K562 (cell line): Measurements from ENCODE around the gene ARL8A. TPM values are rescaled to one million over a fixed set of nuclear protein-coding genes. Genes with fewer than 3 reads are reported as not detected.

ENCODE experiments used
- BHLHE40 ChIP-seq: IDR thresholded peaks from 2 replicates; pipeline ENCODE4 v1.6.1; 2011; ENCODE audit warnings: low read length, improper control_type of control experiment
- CHAMP1 ChIP-seq: fragments of 450-650 bp; IDR thresholded peaks from 2 replicates; pipeline ENCODE4 v1.6.1; 2016; ENCODE audit warnings: mild to moderate bottlenecking
- HMG20A ChIP-seq: fragments of 450-650 bp; formaldehyde crosslinking; conservative IDR thresholded peaks from 2 replicates; pipeline ENCODE4 v1.4.0; 2020; ENCODE audit warnings: mild to moderate bottlenecking, mixed read lengths
- JUN ChIP-seq, 2 experiments: sonication (generic) in 1 of 2; formaldehyde crosslinking in 1 of 2; IDR thresholded peaks; 2 replicates each; pipeline versions ENCODE4 v1.6.1 to v1.8.0; 2012 to 2022; ENCODE audit warnings: borderline replicate concordance in 2 of 2, mild to moderate bottlenecking in 2 of 2, improper control_type of control experiment in 1 of 2, low read depth in 1 of 2, low read length in 1 of 2, missing genetic modification reagents in 1 of 2
- NFE2 ChIP-seq: IDR thresholded peaks from 2 replicates; pipeline ENCODE4 v1.6.1; 2014; ENCODE audit warnings: antibody characterized with exemption, low read depth
- NR2C2 ChIP-seq, 2 experiments: fragments of 200-800 bp in 1 of 2; sonication (Bioruptor generic) in 1 of 2; sonication (generic) in 1 of 2; formaldehyde crosslinking in 1 of 2; IDR thresholded peaks; 2 replicates each; pipeline versions ENCODE4 v1.6.1 to v1.8.0; 2016 to 2022; ENCODE audit warnings: mild to moderate bottlenecking in 1 of 2, missing compliant biosample characterization in 1 of 2, missing genetic modification characterization in 1 of 2, missing genetic modification reagents in 1 of 2
- SIN3A ChIP-seq, 2 experiments: fragments of 150-350 bp in 1 of 2; IDR thresholded peaks; 2 replicates each; pipeline ENCODE4 v1.6.1; 2011 to 2016; ENCODE audit warnings: borderline replicate concordance in 2 of 2, low read depth in 2 of 2, low read length in 2 of 2, mild to moderate bottlenecking in 2 of 2, moderate library complexity in 2 of 2; ENCODE audit not compliant: control insufficient read depth in 1 of 2
- SMARCC2 ChIP-seq: fragments of 450-650 bp; IDR thresholded peaks from 2 replicates; pipeline ENCODE4 v1.6.1; 2017; ENCODE audit warnings: antibody characterized with exemption, moderate library complexity, mild to moderate bottlenecking, low read depth
- SMC3 ChIP-seq: conservative IDR thresholded peaks from 2 replicates; pipeline ENCODE4 v1.6.1; 2011; ENCODE audit warnings: low read depth, low read length, improper control_type of control experiment; ENCODE audit not compliant: insufficient read depth
- TCF7 ChIP-seq: sonication (generic); IDR thresholded peaks from 2 replicates; pipeline ENCODE4 v1.6.1; 2016; ENCODE audit warnings: antibody characterized with exemption, borderline replicate concordance
- XRCC3 ChIP-seq: fragments of 450-650 bp; IDR thresholded peaks from 2 replicates; pipeline ENCODE4 v1.6.1; 2017; ENCODE audit warnings: mild to moderate bottlenecking, moderate library complexity
- ZKSCAN1 ChIP-seq: fragments of 150-350 bp; IDR thresholded peaks from 2 replicates; pipeline ENCODE4 v1.6.1; 2016; ENCODE audit warnings: low read depth, low read length
- ZNF431 ChIP-seq: sonication (generic); formaldehyde crosslinking; IDR thresholded peaks from 2 replicates; pipeline ENCODE4 v1.8.0; 2022; ENCODE audit warnings: mild to moderate bottlenecking, missing genetic modification reagents
- ZNF445 ChIP-seq: fragments of 250-450 bp; sonication (Bioruptor Pico); IDR thresholded peaks from 2 replicates; pipeline ENCODE4 v1.4.0; 2020; ENCODE audit warnings: low read depth, mild to moderate bottlenecking, moderate library complexity
- polyA plus RNA-seq, 8 experiments: library from polyadenylated mRNA; depleted of rRNA in 4 of 8; stranded (reverse) in 5 of 8; unstranded in 3 of 8; fragments of >200 nt; fragmentation: Nextera tagmentation in 2 of 8; fragmentation: Illumina TruSeq in 1 of 8; extraction: Ambion mirVana in 2 of 8; extraction: Trizol in 1 of 8; gene quantifications; 2 replicates each; pipeline versions ENCODE4 v1.2.1 to v1.2.3, GENCODE V29; 2011 to 2014; ENCODE audit warnings: inconsistent platforms in 1 of 8, missing spikeins in 1 of 8
- total RNA-seq, 7 experiments: library from RNA; depleted of rRNA in 6 of 7; stranded (reverse); fragments of >200 nt in 6 of 7; fragmentation: Illumina TruSeq in 2 of 7; extraction: Trizol in 2 of 7; gene quantifications; 2 replicates each; pipeline versions ENCODE4 v1.2.1 to v1.2.3, GENCODE V29; 2011 to 2021; ENCODE audit warnings: low replicate concordance in 1 of 7
- TF ChIP-seq, protein P1 (sequence below): sonication (generic); formaldehyde crosslinking; IDR thresholded peaks from 2 replicates; pipeline ENCODE4 v1.8.1; 2023; ENCODE audit warnings: mild to moderate bottlenecking, missing genetic modification reagents
- TF ChIP-seq, protein P2 (sequence below): fragments of 250-450 bp; sonication (Bioruptor Pico); IDR thresholded peaks from 2 replicates; pipeline ENCODE4 v1.5.0; 2021
- TF ChIP-seq, protein P3 (sequence below): sonication (generic); formaldehyde crosslinking; IDR thresholded peaks from 2 replicates; pipeline ENCODE4 v1.8.0; 2022; ENCODE audit warnings: missing genetic modification reagents, mild to moderate bottlenecking, borderline replicate concordance

Gene ARL8A
- total and polyA plus RNA-seq, 9 of the 15 experiments (the other 6 are each of a cell fraction or from before 2014, with no cell fraction given) = 0.17 to 27.3 (median 15.6) TPM

DNA sequence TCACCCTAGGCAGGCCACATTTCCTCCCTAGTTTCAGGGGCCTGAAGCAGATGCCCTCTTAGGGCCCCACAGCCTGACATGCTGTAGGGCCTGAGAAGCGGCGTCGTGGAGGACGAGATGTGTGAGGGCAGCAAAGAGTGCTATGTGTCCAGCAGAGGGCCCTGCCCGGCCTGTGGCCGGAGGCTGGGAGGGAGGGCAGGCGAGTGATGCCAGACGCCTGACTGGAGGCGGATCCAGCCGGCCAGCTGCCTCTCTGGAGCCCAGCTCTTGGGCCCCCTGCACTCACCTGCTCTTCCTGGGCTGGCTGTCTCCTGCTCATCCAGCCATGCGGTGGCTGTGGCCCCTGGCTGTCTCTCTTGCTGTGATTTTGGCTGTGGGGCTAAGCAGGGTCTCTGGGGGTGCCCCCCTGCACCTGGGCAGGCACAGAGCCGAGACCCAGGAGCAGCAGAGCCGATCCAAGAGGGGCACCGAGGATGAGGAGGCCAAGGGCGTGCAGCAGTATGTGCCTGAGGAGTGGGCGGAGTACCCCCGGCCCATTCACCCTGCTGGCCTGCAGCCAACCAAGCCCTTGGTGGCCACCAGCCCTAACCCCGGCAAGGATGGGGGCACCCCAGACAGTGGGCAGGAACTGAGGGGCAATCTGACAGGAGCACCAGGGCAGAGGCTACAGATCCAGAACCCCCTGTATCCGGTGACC, 21.8 kb downstream of the ARL8A start, which contains the start of gene GPR37L1 (continued):
- TF ChIP-seq, protein P1, sequence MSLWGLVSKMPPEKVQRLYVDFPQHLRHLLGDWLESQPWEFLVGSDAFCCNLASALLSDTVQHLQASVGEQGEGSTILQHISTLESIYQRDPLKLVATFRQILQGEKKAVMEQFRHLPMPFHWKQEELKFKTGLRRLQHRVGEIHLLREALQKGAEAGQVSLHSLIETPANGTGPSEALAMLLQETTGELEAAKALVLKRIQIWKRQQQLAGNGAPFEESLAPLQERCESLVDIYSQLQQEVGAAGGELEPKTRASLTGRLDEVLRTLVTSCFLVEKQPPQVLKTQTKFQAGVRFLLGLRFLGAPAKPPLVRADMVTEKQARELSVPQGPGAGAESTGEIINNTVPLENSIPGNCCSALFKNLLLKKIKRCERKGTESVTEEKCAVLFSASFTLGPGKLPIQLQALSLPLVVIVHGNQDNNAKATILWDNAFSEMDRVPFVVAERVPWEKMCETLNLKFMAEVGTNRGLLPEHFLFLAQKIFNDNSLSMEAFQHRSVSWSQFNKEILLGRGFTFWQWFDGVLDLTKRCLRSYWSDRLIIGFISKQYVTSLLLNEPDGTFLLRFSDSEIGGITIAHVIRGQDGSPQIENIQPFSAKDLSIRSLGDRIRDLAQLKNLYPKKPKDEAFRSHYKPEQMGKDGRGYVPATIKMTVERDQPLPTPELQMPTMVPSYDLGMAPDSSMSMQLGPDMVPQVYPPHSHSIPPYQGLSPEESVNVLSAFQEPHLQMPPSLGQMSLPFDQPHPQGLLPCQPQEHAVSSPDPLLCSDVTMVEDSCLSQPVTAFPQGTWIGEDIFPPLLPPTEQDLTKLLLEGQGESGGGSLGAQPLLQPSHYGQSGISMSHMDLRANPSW (CRISPR knock-in tag) = no peak
- TF ChIP-seq HMG20A (CRISPR knock-in tag) (no peak), TCF7 (no peak), NFE2 (no peak), XRCC3 (no peak), NR2C2 (CRISPR knock-in tag; IDR thresholded peaks at IDR 0.05) (no peak), NR2C2 (tag; IDR thresholded peaks at IDR 0.05) (no peak), ZNF445 (CRISPR knock-in tag) (no peak), CHAMP1 (no peak), ZNF431 (CRISPR knock-in tag) (no peak), SMARCC2 (no peak), SIN3A (IDR thresholded peaks at IDR 0.05; ENCODE audit: borderline replicate concordance in 2 of 2, control insufficient read depth in 1 of 2, low read depth in 2 of 2, low read length in 2 of 2) (no peak), JUN (IDR thresholded peaks at IDR 0.05; ENCODE audit: borderline replicate concordance, low read depth, low read length) (peak; percentile 27; the same call in 1 of the 2 replicates), JUN (CRISPR knock-in tag; IDR thresholded peaks at IDR 0.05; ENCODE audit: borderline replicate concordance) (no peak), SMC3 (peak; percentile 42), ZKSCAN1 (no peak), BHLHE40 (0 out of 2 replicates have a peak, but pooled peaks have one; percentile 14)
- TF ChIP-seq, protein P2, sequence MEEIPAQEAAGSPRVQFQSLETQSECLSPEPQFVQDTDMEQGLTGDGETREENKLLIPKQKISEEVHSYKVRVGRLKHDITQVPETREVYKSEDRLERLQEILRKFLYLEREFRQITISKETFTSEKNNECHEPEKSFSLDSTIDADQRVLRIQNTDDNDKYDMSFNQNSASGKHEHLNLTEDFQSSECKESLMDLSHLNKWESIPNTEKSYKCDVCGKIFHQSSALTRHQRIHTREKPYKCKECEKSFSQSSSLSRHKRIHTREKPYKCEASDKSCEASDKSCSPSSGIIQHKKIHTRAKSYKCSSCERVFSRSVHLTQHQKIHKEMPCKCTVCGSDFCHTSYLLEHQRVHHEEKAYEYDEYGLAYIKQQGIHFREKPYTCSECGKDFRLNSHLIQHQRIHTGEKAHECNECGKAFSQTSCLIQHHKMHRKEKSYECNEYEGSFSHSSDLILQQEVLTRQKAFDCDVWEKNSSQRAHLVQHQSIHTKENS (CRISPR knock-in tag) = no peak
- TF ChIP-seq, protein P3, sequence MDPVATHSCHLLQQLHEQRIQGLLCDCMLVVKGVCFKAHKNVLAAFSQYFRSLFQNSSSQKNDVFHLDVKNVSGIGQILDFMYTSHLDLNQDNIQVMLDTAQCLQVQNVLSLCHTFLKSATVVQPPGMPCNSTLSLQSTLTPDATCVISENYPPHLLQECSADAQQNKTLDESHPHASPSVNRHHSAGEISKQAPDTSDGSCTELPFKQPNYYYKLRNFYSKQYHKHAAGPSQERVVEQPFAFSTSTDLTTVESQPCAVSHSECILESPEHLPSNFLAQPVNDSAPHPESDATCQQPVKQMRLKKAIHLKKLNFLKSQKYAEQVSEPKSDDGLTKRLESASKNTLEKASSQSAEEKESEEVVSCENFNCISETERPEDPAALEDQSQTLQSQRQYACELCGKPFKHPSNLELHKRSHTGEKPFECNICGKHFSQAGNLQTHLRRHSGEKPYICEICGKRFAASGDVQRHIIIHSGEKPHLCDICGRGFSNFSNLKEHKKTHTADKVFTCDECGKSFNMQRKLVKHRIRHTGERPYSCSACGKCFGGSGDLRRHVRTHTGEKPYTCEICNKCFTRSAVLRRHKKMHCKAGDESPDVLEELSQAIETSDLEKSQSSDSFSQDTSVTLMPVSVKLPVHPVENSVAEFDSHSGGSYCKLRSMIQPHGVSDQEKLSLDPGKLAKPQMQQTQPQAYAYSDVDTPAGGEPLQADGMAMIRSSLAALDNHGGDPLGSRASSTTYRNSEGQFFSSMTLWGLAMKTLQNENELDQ (CRISPR knock-in tag) = no peak
